ENCODE data around the gene SLC2A9. TPM values are rescaled to one million over a fixed set of nuclear protein-coding genes. Genes with fewer than 3 reads are reported as not detected.

Gene SLC2A9
- total RNA-seq, 2 experiments from 2014 or later: 0.54 TPM

- Mint-ChIP-seq H3K36me3 (ENCODE audit: low read depth) (peaks cover 3% of the 10 kb centered on the region), H3K4me3 (no peak overlapping the region), H3K9me3 (peaks cover 2% of the 10 kb centered on the region), H3K27ac (no peak overlapping the region), H3K4me1 (ENCODE audit: low read depth) (peaks cover 60% of the 10 kb centered on the region), H3K27me3 (no peaks in the 10 kb centered on the region)
- no peak for TF ChIP-seq CTCF (IDR thresholded peaks at IDR 0.05)
- DNase-seq: no peak
- intact Hi-C loops (cut with micrococcal nuclease): no loop called here
- ChIA-PET CTCF (interaction anchor here (2.3 kb wide), 1 partner anchor 9 kb away, joined by 9 read pairs; no protein-coding TSS in a partner anchor), POLR2A (interaction anchor here (1.0 kb wide), 2 partner anchors 8 to 12 kb away, joined by 3 read pairs; no protein-coding TSS in a partner anchor)
- no peak for ATAC-seq
Measured at GRCh38 chr4:10005632-10006031, 15.7 kb downstream of the SLC2A9 start.

- Mint-ChIP-seq H3K9me3 (peaks cover 3% of the 10 kb centered on the region), H3K27me3 (no peaks in the 10 kb centered on the region), H3K27ac (peak overlapping the region; percentile 74), H3K36me3 (ENCODE audit: low read depth) (peaks cover 3% of the 10 kb centered on the region), H3K4me3 (no peak overlapping the region), H3K4me1 (ENCODE audit: low read depth) (peaks cover 54% of the 10 kb centered on the region)
- DNase-seq (peak; percentile 83), ATAC-seq (peak; percentile 81)
- intact Hi-C loops (cut with micrococcal nuclease): no loop called here
- ChIA-PET CTCF (interaction anchor here (0.8 to 2.3 kb wide), 3 partner anchors 11 to 156 kb away, joined by 3 to 9 read pairs (median 3); no protein-coding TSS in a partner anchor), POLR2A (interaction anchor here (0.6 to 1.0 kb wide), 2 partner anchors 113 to 144 kb away, joined by 3 to 4 read pairs; partner anchors contain the start of gene WDR1)
- TF ChIP-seq CTCF (IDR thresholded peaks at IDR 0.05): no peak
Measured at GRCh38 chr4:10003666-10004065, 17.6 kb downstream of the SLC2A9 start.

GRCh38 chr4:10002278-10002677 lies 19.0 kb downstream of the SLC2A9 start:
- peaks cover 41% of the 10 kb centered on the region for H3K4me1 Mint-ChIP-seq (ENCODE audit: low read depth)

GRCh38 chr4:10001757-10002156 lies 19.5 kb downstream of the SLC2A9 start:
- peaks cover 3% of the 10 kb centered on the region for H3K9me3 Mint-ChIP-seq
- no peak for TF ChIP-seq CTCF (IDR thresholded peaks at IDR 0.05)
- peaks cover 3% of the 10 kb centered on the region for H3K36me3 Mint-ChIP-seq (ENCODE audit: low read depth)
- H3K4me3 Mint-ChIP-seq: no peak overlapping the region
- no peak overlapping the region for H3K27ac Mint-ChIP-seq
- intact Hi-C loops (cut with micrococcal nuclease): no loop called here
- POLR2A ChIA-PET: interaction anchor here (1.5 kb wide), 1 partner anchor 8 kb away, joined by 3 read pairs; no protein-coding TSS in a partner anchor
- CTCF ChIA-PET: interaction anchor here (0.8 to 1.1 kb wide), 2 partner anchors 13 to 15 kb away, joined by 3 read pairs; no protein-coding TSS in a partner anchor
- peaks cover 36% of the 10 kb centered on the region for H3K4me1 Mint-ChIP-seq (ENCODE audit: low read depth)
- DNase-seq (no peak), ATAC-seq (no peak)
- H3K27me3 Mint-ChIP-seq: no peaks in the 10 kb centered on the region

More at GRCh38 chr4:10002278-10002677, 19.0 kb downstream of the SLC2A9 start:
- Mint-ChIP-seq H3K9me3 (peaks cover 3% of the 10 kb centered on the region), H3K36me3 (ENCODE audit: low read depth) (peaks cover 3% of the 10 kb centered on the region), H3K4me3 (no peak overlapping the region), H3K27me3 (no peaks in the 10 kb centered on the region), H3K27ac (no peak overlapping the region)
- DNase-seq: no peak
- ATAC-seq: no peak
- no peak for TF ChIP-seq CTCF (IDR thresholded peaks at IDR 0.05)
- intact Hi-C loops (cut with micrococcal nuclease): no loop called here
- ChIA-PET CTCF (interaction anchor here (0.8 to 1.1 kb wide), 2 partner anchors 12 to 15 kb away, joined by 3 read pairs; no protein-coding TSS in a partner anchor), POLR2A (interaction anchor here (1.5 kb wide), 1 partner anchor 8 kb away, joined by 3 read pairs; no protein-coding TSS in a partner anchor)

- POLR2A ChIA-PET: interaction anchor here (0.8 to 1.7 kb wide), 2 partner anchors 30 to 117 kb away, joined by 3 to 4 read pairs; partner anchors contain the start of gene WDR1
- intact Hi-C loops (cut with micrococcal nuclease): no loop called here
- H3K9me3 Mint-ChIP-seq: peaks cover 3% of the 10 kb centered on the region
- no peak overlapping the region for H3K4me3 Mint-ChIP-seq
- H3K4me1 Mint-ChIP-seq (ENCODE audit: low read depth): peaks cover 36% of the 10 kb centered on the region
- TF ChIP-seq CTCF (IDR thresholded peaks at IDR 0.05): no peak
- H3K36me3 Mint-ChIP-seq (ENCODE audit: low read depth): peaks cover 3% of the 10 kb centered on the region
- CTCF ChIA-PET: interaction anchor here (1.1 to 1.5 kb wide), 2 partner anchors 11 to 14 kb away, joined by 3 to 12 read pairs; no protein-coding TSS in a partner anchor
- DNase-seq (no peak), ATAC-seq (peak; percentile 55)
- H3K27me3 Mint-ChIP-seq: no peaks in the 10 kb centered on the region
- peak overlapping the region; percentile 34 for H3K27ac Mint-ChIP-seq
Measured at GRCh38 chr4:9999956-10000561, 21.2 kb downstream of the SLC2A9 start.

Data from activated CD8-positive, alpha-beta T cell treated with anti-CD3 and anti-CD28 coated beads for 36 hours (primary cell).